Kidney (tissue), 14 donors: ENCODE measurements around the gene PNKP. TPM values are rescaled to one million over a fixed set of nuclear protein-coding genes. Genes with fewer than 3 reads are reported as not detected.

Experiments
- DNase-seq, 5 donors: peaks; one replicate each; pipeline ENCODE4 v3.0.0-alpha.2; 2013 to 2020
- FAIRE-seq: peaks from 2 replicates; lab custom pipeline; 2012; peaks lifted over from hg19 to GRCh38; lab: Jason Lieb, UNC
- H3K27ac ChIP-seq, 2 donors: one replicate each; pipeline ENCODE4 v1.7.0; 2013; ENCODE audit warnings: low read depth in 2 of 2, low read length in 2 of 2, inconsistent platforms in 1 of 2
- H3K27me3 ChIP-seq: one replicate; pipeline ENCODE4 v1.7.1; 2013; ENCODE audit warnings: low read length, inconsistent platforms; ENCODE audit not compliant: control insufficient read depth, insufficient read depth
- H3K36me3 ChIP-seq, 3 donors: one replicate each; pipeline versions ENCODE4 v1.7.0 to v1.7.1; 2013; ENCODE audit warnings: low read length in 3 of 3, control low read depth in 1 of 3, inconsistent platforms in 1 of 3; ENCODE audit not compliant: insufficient read depth in 3 of 3, control insufficient read depth in 2 of 3
- H3K4me1 ChIP-seq, 3 donors: one replicate each; pipeline versions ENCODE4 v1.7.0 to v1.7.1; 2013; ENCODE audit warnings: low read length in 3 of 3, inconsistent platforms in 1 of 3, low read depth in 1 of 3; ENCODE audit not compliant: control insufficient read depth in 2 of 3, insufficient read depth in 2 of 3
- H3K4me3 ChIP-seq, 3 donors: one replicate each; pipeline versions ENCODE4 v1.7.0 to v1.8.1; 2013; ENCODE audit warnings: low read length in 3 of 3, control low read depth in 1 of 3, inconsistent platforms in 1 of 3
- H3K9ac ChIP-seq, 3 donors: one replicate each; pipeline versions ENCODE4 v1.7.0 to v1.7.1; 2013; ENCODE audit warnings: low read length in 3 of 3, control low read depth in 1 of 3, inconsistent platforms in 1 of 3
- H3K9me3 ChIP-seq, 3 donors: one replicate each; pipeline versions ENCODE4 v1.7.0 to v1.7.1; 2013; ENCODE audit warnings: low read length in 3 of 3, control low read depth in 1 of 3, inconsistent platforms in 1 of 3; ENCODE audit not compliant: control insufficient read depth in 2 of 3, insufficient read depth in 1 of 3
- CTCF ChIP-seq: IDR thresholded peaks from 3 replicates; pipeline ENCODE4 v1.5.1; 2012; ENCODE audit warnings: mild to moderate bottlenecking, moderate library complexity, borderline replicate concordance; ENCODE audit not compliant: insufficient read depth; ENCODE audit errors: extremely low read depth
- intact Hi-C: fragments of 100-400 bp; cut with DNase I; formaldehyde crosslinking; loops from one replicate; pipeline ENCODE4 v1.11.1; 2022
- polyA plus RNA-seq: library from polyadenylated mRNA; stranded (reverse); fragments of 350-450 nt; fragmentation: Illumina TruSeq; extraction: RNeasy Lipid Tissue Mini Kit (QIAGEN cat#74804); gene quantifications from one replicate; pipeline ENCODE4 v1.2.3, GENCODE V29; 2014; ENCODE audit warnings: low read depth, low replicate concordance; ENCODE audit not compliant: insufficient read depth
- total RNA-seq: library from RNA; stranded (reverse); fragmentation: NEBNext Ultra II Directional; extraction: Animal tissue kit (Norgen Biotek cat#: 25700); gene quantifications from one replicate; pipeline ENCODE4 v1.2.1, GENCODE V29; 2021
- donor health status: control.
- donor health status: control.
- donor health status: control.
- donor health status: control.
- donor health status: control.
- donor health status: DM: yes; HTN: yes; CAD: no.
- donor health status: Normal renal cell carcinoma (clear cell type).

Gene PNKP
- total and polyA plus RNA-seq, 2 donors from 2014 or later = 45.5 to 101 TPM

- Histone ChIP-seq H3K27ac (no peak overlapping the region), H3K27me3 (no peaks in the 10 kb centered on the region), H3K9me3 (no peaks in the 10 kb centered on the region), H3K4me1 (no peaks in the 10 kb centered on the region), H3K36me3 (peaks cover 0 to 2% (median 0%) of the 10 kb centered on the region in 3 donors), H3K9ac (no peak overlapping the region), H3K4me3 (no peak overlapping the region)
- no peak for TF ChIP-seq CTCF
- intact Hi-C loops = no loop called here
- FAIRE-seq (no peak), DNase-seq (no peak)
These were observed 23.0 kb downstream of the PNKP start for GRCh38 chr19:49844138-49845095.

- Histone ChIP-seq H3K27me3 (no peaks in the 10 kb centered on the region), H3K27ac (no peak overlapping the region), H3K4me3 (no peak overlapping the region), H3K9ac (no peak overlapping the region), H3K4me1 (no peaks in the 10 kb centered on the region), H3K36me3 (peaks cover 0 to 9% (median 2%) of the 10 kb centered on the region in 3 donors), H3K9me3 (no peaks in the 10 kb centered on the region)
- DNase-seq = no peak
- intact Hi-C loops = no loop called here
- TF ChIP-seq CTCF = no peak
- FAIRE-seq = no peak
These were observed 24.1 kb downstream of the PNKP start for GRCh38 chr19:49843265-49843664.

- Histone ChIP-seq H3K36me3 (peaks cover 2 to 9% (median 7%) of the 10 kb centered on the region in 3 donors), H3K4me3 (no peak overlapping the region), H3K4me1 (no peaks in the 10 kb centered on the region), H3K9ac (no peak overlapping the region), H3K9me3 (no peaks in the 10 kb centered on the region), H3K27ac (no peak overlapping the region), H3K27me3 (no peaks in the 10 kb centered on the region)
- FAIRE-seq = no peak
- no peak for DNase-seq
- no peak for TF ChIP-seq CTCF
- intact Hi-C loops = no loop called here
These were observed 26.6 kb downstream of the PNKP start for GRCh38 chr19:49840736-49841249.
